ENCODE data around the gene CD4.
A peak's percentile ranks its signal among the peaks of the same experiment; 100 is the strongest.

The CD4 gene

GRCh38 chr12:6766651-6767349, 22.5 kb upstream of the CD4 start:
- TF ChIP-seq CTCF (conservative IDR thresholded peaks at IDR 0.05) (peak; percentile 95), ZFX (IDR thresholded peaks at IDR 0.05) (peak; percentile 68; the same call in 1 of the 2 replicates)
- peak overlapping the region; percentile 87 for H3K27ac ChIP-seq

- TF ChIP-seq CTCF (conservative IDR thresholded peaks at IDR 0.05) (no peak), ZFX (IDR thresholded peaks at IDR 0.05) (no peak)
Observed at GRCh38 chr12:6767353-6768319, 21.7 kb upstream of the CD4 start.

GRCh38 chr12:6768437-6768914, 20.9 kb upstream of the CD4 start:
- TF ChIP-seq ZFX (IDR thresholded peaks at IDR 0.05): no peak
- H3K27ac ChIP-seq: peak overlapping the region; percentile 87

More at GRCh38 chr12:6767353-6768319, 21.7 kb upstream of the CD4 start:
- H3K27ac ChIP-seq: peak overlapping the region; percentile 87

DNA sequence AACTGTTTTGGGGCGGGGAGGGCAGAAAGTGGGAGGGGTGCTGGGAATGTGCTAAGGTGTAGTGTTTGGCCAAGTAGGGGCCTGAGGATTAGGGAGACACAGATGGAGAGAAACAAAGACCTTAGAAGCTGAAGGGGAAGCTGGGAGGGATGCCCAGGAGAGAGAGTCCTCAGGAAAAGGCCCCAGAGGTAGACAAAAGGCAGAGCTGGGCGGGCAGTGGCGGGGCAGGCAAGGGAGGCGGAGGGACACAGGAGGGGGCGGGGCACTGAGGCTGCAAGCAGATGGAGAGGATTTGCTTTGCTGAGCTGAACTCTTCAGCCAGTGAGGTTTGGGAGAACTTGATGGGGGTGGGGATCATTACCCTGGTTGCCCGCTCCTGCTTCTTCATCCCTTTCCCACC, 20.3 kb upstream of the CD4 start:
- H3K27ac ChIP-seq: no peak overlapping the region
- TF ChIP-seq CTCF (conservative IDR thresholded peaks at IDR 0.05) (no peak), ZFX (IDR thresholded peaks at IDR 0.05) (no peak)

- TF ChIP-seq ZFX (IDR thresholded peaks at IDR 0.05) (no peak), CTCF (conservative IDR thresholded peaks at IDR 0.05) (no peak)
- no peak overlapping the region for H3K27ac ChIP-seq
Observed at GRCh38 chr12:6769666-6770065, 19.7 kb upstream of the CD4 start.

DNA sequence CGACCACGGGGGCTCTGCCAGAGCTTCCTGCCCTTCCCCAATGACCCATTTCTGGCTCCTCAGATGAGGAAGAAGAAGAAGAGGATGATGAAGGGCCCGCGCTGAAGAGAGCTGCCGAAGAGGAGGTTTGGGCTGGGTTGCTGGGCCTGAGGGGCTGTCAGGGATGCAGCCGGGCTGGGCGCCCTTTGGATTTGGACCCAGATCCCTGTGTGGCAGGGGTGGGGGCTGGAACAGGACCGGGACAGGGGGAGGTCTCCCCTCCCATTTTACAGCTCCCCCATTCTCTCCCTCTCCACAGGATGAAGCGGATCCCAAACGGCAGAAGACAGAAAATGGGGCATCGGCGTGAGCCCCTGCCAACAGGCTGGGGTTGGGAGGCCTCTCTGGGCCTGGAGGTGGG, 19.2 kb upstream of the CD4 start:
- no peak overlapping the region for H3K27ac ChIP-seq
- TF ChIP-seq CTCF (conservative IDR thresholded peaks at IDR 0.05) (no peak), ZFX (IDR thresholded peaks at IDR 0.05) (no peak)

GRCh38 chr12:6770600-6770999, 18.7 kb upstream of the CD4 start:
- no peak overlapping the region for H3K27ac ChIP-seq
- no peak for TF ChIP-seq CTCF (conservative IDR thresholded peaks at IDR 0.05)
- TF ChIP-seq ZFX (IDR thresholded peaks at IDR 0.05): no peak

Measured in C4-2B (cell line).